Measurements from ENCODE around the gene NME9. TPM values are rescaled to one million over a fixed set of nuclear protein-coding genes. Genes with fewer than 3 reads are reported as not detected.

NME9 gene
- total RNA-seq, 4 donors from 2014 or later, result 0.38 TPM; not detected in 3

- WGBS, result 81% methylated on average over 9 of the region's 9 CpGs
- DNase-seq (ENCODE audit: low spot score in 2 of 2), result no peak
Observed at GRCh38 chr3:138371070-138371965, 41.7 kb upstream of the NME9 start.

GRCh38 chr3:138370321-138370720 is 40.7 kb upstream of the NME9 start:
- TF ChIP-seq EP300 (IDR thresholded peaks at IDR 0.05) (no peak), POLR2A (IDR thresholded peaks at IDR 0.05) (no peak), POLR2AphosphoS5 (IDR thresholded peaks at IDR 0.05) (no peak), CTCF (IDR thresholded peaks at IDR 0.05) (no peak)
- Histone ChIP-seq H3K9me3 (no peaks in the 10 kb centered on the region), H3K4me1 (peaks cover 28% of the 10 kb centered on the region), H3K27ac (no peak overlapping the region), H3K4me3 (no peak overlapping the region), H3K36me3 (no peaks in the 10 kb centered on the region), H3K27me3 (no peaks in the 10 kb centered on the region)
- 82% methylated on average over 7 of the region's 8 CpGs for WGBS
- DNase-seq (ENCODE audit: low spot score in 2 of 2), result no peak

More at GRCh38 chr3:138371070-138371965, 41.7 kb upstream of the NME9 start:
- Histone ChIP-seq H3K27ac (no peak overlapping the region), H3K36me3 (no peaks in the 10 kb centered on the region), H3K9me3 (no peaks in the 10 kb centered on the region), H3K4me3 (no peak overlapping the region), H3K4me1 (peaks cover 28% of the 10 kb centered on the region), H3K27me3 (no peaks in the 10 kb centered on the region)
- TF ChIP-seq EP300 (IDR thresholded peaks at IDR 0.05), result no peak
- no peak for TF ChIP-seq POLR2AphosphoS5 (IDR thresholded peaks at IDR 0.05)
- no peak for TF ChIP-seq POLR2A (IDR thresholded peaks at IDR 0.05)
- no peak for TF ChIP-seq CTCF (IDR thresholded peaks at IDR 0.05)

- H3K36me3 ChIP-seq, result no peaks in the 10 kb centered on the region
- no peak overlapping the region for H3K27ac ChIP-seq
- no peaks in the 10 kb centered on the region for H3K9me3 ChIP-seq
- no peaks in the 10 kb centered on the region for H3K27me3 ChIP-seq
- TF ChIP-seq EP300 (IDR thresholded peaks at IDR 0.05) (no peak), CTCF (IDR thresholded peaks at IDR 0.05) (no peak), POLR2A (IDR thresholded peaks at IDR 0.05) (no peak), POLR2AphosphoS5 (IDR thresholded peaks at IDR 0.05) (no peak)
- no peak overlapping the region for H3K4me3 ChIP-seq
- 74% methylated on average over 8 of the region's 8 CpGs for WGBS
- peaks cover 28% of the 10 kb centered on the region for H3K4me1 ChIP-seq
- DNase-seq (ENCODE audit: low spot score in 2 of 2), result no peak
Observed at GRCh38 chr3:138369151-138369900, 39.7 kb upstream of the NME9 start.

- no peak overlapping the region for H3K27ac ChIP-seq
Observed at GRCh38 chr3:138367911-138368310, 38.3 kb upstream of the NME9 start.

More at GRCh38 chr3:138367911-138368310, 38.3 kb upstream of the NME9 start:
- Histone ChIP-seq H3K4me1 (peaks cover 28% of the 10 kb centered on the region), H3K4me3 (no peak overlapping the region), H3K36me3 (no peaks in the 10 kb centered on the region), H3K9me3 (no peaks in the 10 kb centered on the region), H3K27me3 (no peaks in the 10 kb centered on the region)
- no peak for TF ChIP-seq EP300 (IDR thresholded peaks at IDR 0.05)
- TF ChIP-seq POLR2A (IDR thresholded peaks at IDR 0.05), result no peak
- no peak for TF ChIP-seq POLR2AphosphoS5 (IDR thresholded peaks at IDR 0.05)
- no peak for TF ChIP-seq CTCF (IDR thresholded peaks at IDR 0.05)
- WGBS, result 35% methylated on average over 5 of the region's 5 CpGs
- DNase-seq (ENCODE audit: low spot score in 2 of 2), result peak; percentile 75 to 85

Data from suprapubic skin (tissue), 4 donors.